GM18867 (cell line): Measurements from ENCODE around the gene TENT5D.
"Not testable (repeated sequence)": the region's sequence is repeated elsewhere in the genome, so short reads cannot be mapped to it uniquely, and the experiment has no call there.

Experiments used
- ATAC-seq: cut with Tn5 transposase; IDR thresholded peaks from one replicate; pipeline ENCODE4 v1.9.1; 2021; ENCODE audit warnings: mild to moderate bottlenecking, moderate library complexity; ENCODE audit not compliant: unreplicated experiment

TENT5D gene

DNA sequence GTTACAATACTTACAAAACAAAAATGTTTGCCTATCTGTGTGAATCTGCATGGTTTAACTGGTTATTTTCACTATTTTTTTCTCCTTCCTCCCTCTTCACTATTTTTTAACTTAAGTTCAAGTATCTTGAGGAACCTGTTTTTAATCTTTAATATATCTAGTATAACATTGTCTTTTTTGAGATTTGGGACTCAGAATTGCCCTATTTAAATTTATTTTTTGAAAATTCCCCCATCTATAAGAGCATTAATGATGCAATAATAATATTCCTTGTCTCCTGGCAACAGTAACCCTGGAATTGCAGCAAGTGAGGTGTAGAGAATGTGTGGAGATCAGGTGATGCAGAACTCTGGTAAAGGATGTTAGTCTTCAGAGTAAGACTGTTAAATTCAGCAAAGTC is at the start of gene TENT5D:
TSS of gene TENT5D (plus strand) at position 301 of the 400 bp plus-strand sequence. CDS start 22,093 bp downstream, outside the sequence.
- ATAC-seq, result no peak

DNA sequence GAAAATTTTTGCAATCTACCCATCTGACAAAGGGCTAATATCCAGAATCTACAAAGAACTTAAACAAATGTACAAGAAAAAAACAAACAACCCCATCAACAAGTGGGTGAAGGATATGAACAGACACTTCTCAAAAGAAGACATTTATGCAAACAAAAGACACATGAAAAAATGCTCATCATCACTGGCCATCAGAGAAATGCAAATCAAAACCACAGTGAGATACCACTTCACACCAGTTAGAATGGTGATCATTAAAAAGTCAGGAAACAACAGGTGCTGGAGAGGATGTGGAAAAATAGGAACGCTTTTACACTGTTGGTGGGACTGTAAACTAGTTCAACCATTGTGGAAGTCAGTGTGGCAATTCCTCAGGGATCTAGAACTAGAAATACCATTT is 34.6 kb upstream of the TENT5D start:
- ATAC-seq, result not testable (repeated sequence)

DNA sequence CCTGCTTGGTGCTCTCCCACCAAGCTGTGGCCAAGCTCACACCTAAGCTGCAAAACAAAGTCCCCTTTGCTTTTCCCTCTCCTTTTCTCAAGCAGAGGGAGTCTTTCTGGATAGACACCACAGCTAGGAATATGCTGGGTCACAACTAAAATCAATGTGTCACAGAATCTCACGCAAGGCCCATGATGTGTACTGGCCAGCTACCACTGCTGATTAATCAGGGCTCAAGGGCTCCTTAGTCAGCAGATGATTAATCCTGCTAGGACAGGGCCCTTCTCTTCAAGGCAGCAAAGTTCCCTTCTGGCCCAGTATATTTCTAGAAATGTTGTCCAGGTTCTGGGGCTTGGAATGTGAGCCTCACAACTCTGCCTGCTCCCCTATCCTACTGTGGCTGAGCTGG is 32.0 kb upstream of the TENT5D start:
- ATAC-seq, result no peak

DNA sequence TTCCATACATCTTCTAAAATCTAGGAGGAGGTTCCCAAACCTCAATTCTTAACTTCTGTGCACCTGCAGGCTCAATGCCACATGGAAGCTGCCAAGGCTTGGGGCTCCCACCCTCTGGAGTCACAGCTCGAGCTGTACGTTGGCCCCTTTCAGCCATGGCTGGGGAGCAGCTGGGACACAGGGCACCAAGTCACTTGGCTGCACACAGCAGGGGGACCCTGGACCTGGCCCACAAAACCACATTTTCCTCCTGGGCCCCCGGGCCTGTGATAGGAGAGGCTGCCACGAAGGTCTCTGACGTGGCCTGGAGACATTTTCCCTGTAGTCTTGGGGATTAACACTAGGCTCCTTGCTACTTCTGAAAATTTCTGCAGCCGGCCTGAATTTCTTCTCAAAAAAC is 8.2 kb upstream of the TENT5D start:
- ATAC-seq, result no peak

DNA sequence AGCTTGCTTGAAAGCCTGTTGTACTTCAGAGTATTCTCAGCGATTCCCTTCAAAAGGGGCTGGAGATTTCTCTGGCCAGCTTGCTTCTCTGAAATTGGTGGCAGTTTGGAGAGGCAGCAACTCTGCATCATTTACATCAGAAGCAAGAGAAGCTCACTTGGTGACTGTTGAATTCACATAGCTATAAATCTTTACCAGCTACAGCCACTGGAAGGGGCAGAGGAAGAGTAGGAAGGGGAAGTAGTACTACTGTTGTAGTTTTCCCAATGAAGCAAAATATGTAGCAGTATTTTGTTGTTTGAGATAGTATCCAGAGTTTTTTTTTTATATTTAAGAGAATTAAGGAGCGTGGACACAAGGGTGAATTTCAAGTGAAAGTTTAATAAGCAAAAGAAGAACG is 2.8 kb downstream of the TENT5D start:
- ATAC-seq, result no peak

DNA sequence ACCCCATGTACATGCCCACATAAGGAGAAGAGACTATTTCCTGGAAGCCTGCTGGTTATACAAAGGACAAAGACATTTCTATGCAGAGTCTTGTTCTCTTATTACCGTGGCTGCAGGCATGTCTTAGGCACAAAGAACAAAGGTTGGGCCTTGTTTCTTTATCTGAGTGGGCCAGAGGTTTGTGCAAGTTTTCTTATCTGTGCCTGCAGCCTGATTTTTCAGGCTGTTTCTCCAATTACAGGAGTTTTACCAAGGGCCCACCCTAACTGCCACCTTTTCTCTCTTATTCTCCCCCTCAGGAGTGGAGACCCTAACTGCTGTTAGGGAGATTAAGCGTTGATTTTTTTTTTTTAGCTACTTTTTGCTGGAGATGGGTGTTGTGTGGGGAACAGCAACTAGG is 3.5 kb downstream of the TENT5D start:
- no peak for ATAC-seq

DNA sequence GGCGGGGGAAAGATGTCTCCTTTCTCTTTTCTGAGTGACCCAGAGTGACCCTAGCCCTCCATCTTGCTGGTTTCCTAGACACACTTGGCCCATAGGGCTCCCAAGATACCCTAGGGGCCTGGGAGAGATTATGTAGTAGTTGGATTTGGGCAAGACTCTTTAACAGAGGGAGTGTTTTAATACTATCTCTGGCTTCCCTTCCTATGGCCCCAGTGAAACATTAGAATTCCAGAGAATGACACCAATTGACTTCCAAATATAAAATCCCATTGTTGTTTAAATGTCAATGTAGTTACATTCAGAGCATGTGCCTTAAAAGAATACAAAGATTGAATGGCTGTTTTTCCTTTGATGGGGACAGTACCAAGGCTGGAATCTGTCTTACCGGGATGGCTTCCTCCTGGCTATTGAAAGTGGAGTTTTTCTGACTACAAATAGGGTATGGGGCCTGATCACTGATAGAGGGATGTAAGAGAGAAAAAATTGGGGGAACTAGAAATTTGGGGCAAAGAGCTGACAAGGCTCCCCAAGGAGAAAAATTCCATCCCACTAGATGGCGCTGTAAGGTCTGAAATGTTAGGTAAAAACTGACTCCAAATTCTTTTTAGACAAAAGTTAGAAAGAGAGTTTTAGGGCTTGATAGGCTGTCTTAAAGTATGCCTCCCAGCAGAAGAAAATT is 10.7 kb downstream of the TENT5D start:
- no peak for ATAC-seq

DNA sequence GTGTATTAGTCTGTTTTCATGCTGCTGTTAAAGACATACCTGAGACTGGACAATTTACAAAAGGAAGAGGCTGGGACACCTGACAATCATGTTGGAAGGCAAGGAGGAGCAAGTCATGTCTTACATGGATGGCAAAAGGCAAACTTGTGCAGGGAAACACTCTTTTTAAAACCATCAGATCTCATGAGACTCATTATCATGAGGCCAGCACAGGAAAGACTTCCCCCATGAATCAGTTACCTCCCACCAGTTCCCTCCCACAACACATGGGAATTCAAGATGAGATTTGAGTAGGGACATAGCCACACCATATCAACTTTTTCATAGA is 11.2 kb downstream of the TENT5D start:
- ATAC-seq, result no peak

DNA sequence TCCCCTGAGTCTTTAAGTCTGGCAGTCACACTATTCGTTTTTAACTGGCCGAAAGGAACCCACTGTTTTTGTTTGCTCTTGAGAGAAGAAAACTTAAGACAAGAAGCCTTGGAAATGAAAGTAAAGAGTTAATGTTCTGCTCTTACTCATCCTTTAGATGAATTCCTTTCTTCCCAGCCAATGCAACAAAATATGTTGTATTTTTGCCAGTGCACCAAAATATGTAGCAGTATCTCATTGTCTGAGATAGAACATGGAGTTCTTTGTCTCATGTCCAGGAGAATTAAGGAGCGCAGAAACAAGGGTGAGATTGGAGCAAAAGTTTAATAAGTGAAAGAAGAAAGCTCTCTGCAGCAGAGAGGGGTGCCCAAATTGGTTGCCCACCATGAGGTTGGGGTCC is 12.2 kb downstream of the TENT5D start:
- no peak for ATAC-seq

DNA sequence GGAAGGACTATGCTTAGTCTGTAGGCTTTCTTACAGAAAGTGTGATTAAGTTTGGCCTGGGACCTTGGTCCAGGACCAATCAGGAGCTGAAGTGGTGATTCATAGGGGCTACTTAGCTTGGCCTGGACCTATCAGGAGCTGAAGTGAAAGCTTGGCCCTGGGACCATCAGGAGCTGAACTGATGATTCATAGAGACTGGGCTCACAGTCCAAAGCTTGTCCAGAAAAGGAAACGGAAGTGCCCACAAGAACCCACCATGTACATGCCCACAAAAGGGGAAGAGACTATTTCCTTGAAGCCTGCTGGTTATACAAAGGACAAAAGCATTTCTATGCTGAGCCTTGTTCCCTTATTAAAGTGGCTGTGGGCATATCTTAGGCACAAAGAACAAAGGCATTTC is 12.6 kb downstream of the TENT5D start:
- no peak for ATAC-seq

DNA sequence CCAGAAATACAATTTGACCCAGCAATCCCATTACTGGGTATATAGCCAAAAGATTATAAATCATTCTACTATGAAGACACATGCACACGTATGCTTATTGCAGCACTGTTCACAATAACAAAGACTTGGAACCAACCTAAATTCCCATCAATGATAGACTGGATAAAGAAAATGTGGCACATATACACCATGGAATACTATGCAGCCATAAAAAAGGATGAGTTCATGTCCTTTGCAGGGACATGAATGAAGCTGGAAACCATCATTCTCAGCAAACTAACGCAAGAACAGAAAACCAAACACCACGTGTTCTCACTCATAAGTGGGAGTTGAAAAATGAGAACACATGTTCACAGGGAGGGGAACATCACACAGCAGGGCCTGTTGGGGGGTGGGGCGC is 47.9 kb downstream of the TENT5D start:
- not testable (repeated sequence) for ATAC-seq

DNA sequence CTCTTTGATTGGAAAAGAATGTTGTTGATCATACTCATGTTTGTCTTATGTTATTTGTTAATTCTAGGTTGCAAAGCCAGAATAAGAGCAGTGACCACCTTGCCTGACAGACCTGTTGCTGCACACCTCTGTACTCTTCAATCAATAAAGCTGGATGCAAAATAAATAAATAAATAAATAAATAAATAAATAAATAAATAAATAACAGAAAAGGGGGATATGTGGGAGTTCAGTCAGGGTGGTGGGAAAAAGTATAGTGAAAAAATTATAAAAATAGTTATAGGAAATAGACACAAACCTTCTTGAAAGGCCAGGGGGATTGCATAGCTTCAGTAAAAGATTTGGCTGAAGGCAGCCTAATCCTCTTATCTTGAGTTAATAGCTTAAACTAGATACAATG is 51.3 kb downstream of the TENT5D start:
- no peak for ATAC-seq

DNA sequence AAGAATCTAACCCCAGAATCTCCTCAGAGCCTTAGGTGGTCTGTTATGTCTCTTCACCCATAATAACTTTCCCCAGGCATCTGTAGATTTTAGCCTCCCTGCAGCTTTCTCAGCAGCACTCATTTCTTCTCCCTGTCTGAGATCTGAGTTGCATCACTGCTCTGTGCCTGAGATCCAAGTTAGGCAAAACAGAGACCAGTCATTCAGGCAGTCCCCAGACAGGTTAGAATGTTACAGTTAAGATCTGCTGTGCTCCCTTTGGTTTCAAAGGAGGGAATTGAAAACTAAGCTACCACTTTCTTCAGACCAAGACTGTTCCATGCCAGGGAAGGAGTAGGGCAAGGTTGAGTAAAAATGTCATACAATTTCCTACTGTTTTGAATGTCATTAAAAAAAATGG is 65.3 kb downstream of the TENT5D start:
- ATAC-seq, result no peak

DNA sequence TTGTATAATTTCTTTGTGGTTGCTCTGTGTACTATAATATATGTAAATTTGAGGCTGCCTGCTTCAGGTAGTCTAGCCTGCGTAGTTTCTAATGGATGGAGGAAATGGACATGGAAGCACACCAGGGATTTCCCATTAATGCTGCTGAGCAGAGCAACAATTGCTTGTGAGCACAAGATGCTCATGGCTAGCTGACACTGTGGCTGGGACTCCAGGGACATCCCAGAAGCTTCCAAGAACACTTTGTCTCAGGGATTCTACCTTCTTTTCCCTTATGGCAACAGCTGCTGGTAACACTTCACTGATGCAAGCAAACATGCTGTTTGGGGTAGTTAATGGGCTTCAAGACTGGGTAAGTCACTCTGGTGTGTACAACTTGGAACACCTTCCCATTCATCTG is 66.1 kb downstream of the TENT5D start:
- no peak for ATAC-seq

DNA sequence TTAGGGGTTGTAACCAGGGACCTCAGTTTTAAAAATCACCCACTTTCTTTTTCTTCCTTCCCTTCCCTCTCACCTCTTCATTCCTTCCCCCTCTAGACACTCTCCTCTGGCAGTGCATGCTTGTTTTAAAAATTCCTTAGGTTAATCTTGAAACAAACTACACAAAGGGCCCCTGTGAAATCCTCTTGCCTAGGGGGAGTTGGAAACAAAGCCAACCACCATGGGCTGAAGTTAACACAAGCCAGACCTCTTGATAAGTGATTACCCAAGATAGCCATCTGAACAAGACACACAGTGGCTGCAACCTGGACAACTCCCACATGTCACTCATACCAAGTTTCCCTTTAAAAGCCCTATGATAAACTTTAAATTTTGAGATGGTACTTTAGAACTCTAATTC is 68.9 kb downstream of the TENT5D start:
- ATAC-seq, result no peak
